Retinal pigment epithelial cell (primary cell): Measurements from ENCODE around the gene PNPLA3.
A peak's percentile ranks its signal among the peaks of the same experiment; 100 is the strongest.

Experiments used
- DNase-seq: peaks from one replicate; pipeline ENCODE4 v3.0.0-alpha.2; 2010; ENCODE audit warnings: low read depth
- H3K4me3 ChIP-seq: 2 replicates; pipeline ENCODE4 v1.5.1; 2011; ENCODE audit warnings: mild to moderate bottlenecking, low read length, control low read depth, moderate library complexity
- TF ChIP-seq, protein P1 (sequence below): conservative IDR thresholded peaks from 2 replicates; pipeline ENCODE4 v1.5.1; 2011; ENCODE audit warnings: low read depth, low read length, control low read depth, inconsistent platforms

PNPLA3 gene

DNA sequence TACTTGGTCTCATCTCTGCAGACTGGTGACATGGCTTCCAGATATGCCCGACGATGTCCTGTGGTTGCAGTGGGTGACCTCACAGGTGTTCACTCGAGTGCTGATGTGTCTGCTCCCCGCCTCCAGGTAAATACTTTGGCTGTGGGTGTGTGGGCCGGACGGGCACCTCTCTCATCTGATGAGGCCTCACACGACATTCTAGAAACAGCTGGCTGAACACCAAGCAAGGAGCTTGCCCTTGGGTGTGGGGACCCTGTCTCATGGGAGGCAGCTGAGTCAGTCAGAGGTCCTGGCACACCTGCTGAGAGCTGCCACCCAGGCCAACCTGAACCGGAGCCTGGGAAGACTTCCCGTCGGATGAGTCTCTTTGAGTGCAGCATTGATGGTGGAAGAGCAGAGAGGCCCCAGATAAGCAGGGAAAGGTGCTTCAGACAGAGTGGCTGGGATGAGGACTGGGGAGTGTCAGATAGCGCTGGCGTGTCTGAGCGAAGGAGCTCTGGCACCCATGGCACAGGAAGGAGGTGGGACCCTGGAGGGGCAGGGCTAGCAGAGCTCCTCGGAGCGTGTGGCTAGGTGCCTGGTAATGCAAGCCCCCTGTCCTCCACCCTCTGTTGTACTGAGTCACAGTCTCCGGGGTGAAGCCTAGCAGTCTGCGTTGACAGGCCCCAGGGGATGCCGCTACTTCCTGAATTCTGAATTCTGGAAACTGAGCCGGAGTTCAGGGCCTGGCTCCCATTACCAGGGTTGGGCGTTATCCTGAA, 21.2 kb downstream of the PNPLA3 start:
- TF ChIP-seq, protein P1, sequence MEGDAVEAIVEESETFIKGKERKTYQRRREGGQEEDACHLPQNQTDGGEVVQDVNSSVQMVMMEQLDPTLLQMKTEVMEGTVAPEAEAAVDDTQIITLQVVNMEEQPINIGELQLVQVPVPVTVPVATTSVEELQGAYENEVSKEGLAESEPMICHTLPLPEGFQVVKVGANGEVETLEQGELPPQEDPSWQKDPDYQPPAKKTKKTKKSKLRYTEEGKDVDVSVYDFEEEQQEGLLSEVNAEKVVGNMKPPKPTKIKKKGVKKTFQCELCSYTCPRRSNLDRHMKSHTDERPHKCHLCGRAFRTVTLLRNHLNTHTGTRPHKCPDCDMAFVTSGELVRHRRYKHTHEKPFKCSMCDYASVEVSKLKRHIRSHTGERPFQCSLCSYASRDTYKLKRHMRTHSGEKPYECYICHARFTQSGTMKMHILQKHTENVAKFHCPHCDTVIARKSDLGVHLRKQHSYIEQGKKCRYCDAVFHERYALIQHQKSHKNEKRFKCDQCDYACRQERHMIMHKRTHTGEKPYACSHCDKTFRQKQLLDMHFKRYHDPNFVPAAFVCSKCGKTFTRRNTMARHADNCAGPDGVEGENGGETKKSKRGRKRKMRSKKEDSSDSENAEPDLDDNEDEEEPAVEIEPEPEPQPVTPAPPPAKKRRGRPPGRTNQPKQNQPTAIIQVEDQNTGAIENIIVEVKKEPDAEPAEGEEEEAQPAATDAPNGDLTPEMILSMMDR = no peak
- no peak for DNase-seq
- no peak overlapping the region for H3K4me3 ChIP-seq

GRCh38 chr22:43945632-43946383, 22.2 kb downstream of the PNPLA3 start:
- TF ChIP-seq, protein P1 = peak; percentile 88
- H3K4me3 ChIP-seq = no peak overlapping the region
- DNase-seq = no peak

- no peak for DNase-seq
Measured at GRCh38 chr22:43946384-43946667, 22.7 kb downstream of the PNPLA3 start.

GRCh38 chr22:43948836-43949406, 25.3 kb downstream of the PNPLA3 start:
- no peak for DNase-seq
- TF ChIP-seq, protein P1 = no peak
- no peak overlapping the region for H3K4me3 ChIP-seq

More at GRCh38 chr22:43946384-43946667, 22.7 kb downstream of the PNPLA3 start:
- no peak overlapping the region for H3K4me3 ChIP-seq
- TF ChIP-seq, protein P1 = peak; percentile 31

GRCh38 chr22:43951391-43951790, 27.8 kb downstream of the PNPLA3 start:
- no peak for DNase-seq
- TF ChIP-seq, protein P1 = no peak
- no peak overlapping the region for H3K4me3 ChIP-seq

DNA sequence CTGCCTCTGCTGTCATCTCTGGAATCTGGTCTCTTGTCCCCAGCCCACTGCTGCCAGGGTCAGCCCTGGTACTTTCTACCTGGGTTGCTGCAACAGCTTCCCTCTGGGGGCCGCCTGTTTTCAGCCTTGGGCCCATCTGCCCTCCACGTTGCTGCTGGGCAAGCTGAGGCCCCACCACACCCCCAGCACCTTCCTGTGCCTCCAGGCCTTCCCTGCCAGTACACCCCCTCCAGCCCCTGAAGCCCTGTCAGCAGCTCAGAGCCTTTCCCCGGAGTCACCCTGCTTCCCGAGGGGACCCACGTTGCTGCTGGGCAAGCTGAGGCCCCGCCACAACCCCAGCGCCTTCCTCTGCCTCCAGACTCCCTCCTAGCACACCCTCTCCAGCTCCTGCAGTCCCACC, 28.4 kb downstream of the PNPLA3 start:
- no peak overlapping the region for H3K4me3 ChIP-seq
- TF ChIP-seq, protein P1 = no peak
- DNase-seq = no peak
